Esophagus mucosa (tissue), 1 donor: ENCODE measurements around the gene RNF222. TPM values are rescaled to one million over a fixed set of nuclear protein-coding genes. Genes with fewer than 3 reads are reported as not detected.

Source experiments
- total RNA-seq: library from RNA; stranded (reverse); gene quantifications from one replicate; pipeline ENCODE4 v1.2.4, GENCODE V29; 2023
- donor health status: DM: yes; HTN: yes; CAD: no.

RNF222 gene
- total RNA-seq, 1 donor from 2014 or later: 10.8 TPM

Other genes with a start within 250 kb of the RNF222 start
- gene PER1, start 245.4 kb downstream of the RNF222 start, total RNA-seq: 65.0 TPM
- gene VAMP2, start 234.9 kb downstream of the RNF222 start, total RNA-seq: 20.9 TPM
- 17.5 TPM for gene TMEM107, start 221.4 kb downstream of the RNF222 start, total RNA-seq
- gene BORCS6, start 207.6 kb downstream of the RNF222 start, total RNA-seq: 6.3 TPM
- 22.0 TPM for gene AURKB, start 187.3 kb downstream of the RNF222 start, total RNA-seq
- 10.0 TPM for gene CTC1, start 149.8 kb downstream of the RNF222 start, total RNA-seq
- 25.1 TPM for gene PFAS, start 148.5 kb downstream of the RNF222 start, total RNA-seq
- gene RANGRF, start 109.2 kb downstream of the RNF222 start, total RNA-seq: 12.7 TPM
- gene SLC25A35, start 102.4 kb downstream of the RNF222 start, total RNA-seq: 2.6 TPM
- 1.8 TPM for gene ARHGEF15, start 87.6 kb downstream of the RNF222 start, total RNA-seq
- gene ODF4, start 58.0 kb downstream of the RNF222 start, total RNA-seq: not detected
- gene RPL26, start 14.6 kb downstream of the RNF222 start, total RNA-seq: 1,742 TPM
- gene NDEL1, start 38.1 kb upstream of the RNF222 start, total RNA-seq: 75.9 TPM
- 24.6 TPM for gene MYH10, start 232.9 kb upstream of the RNF222 start, total RNA-seq